A549 treated with ZK216348 at 1 μM for 4 hours (cell line): Measurements from ENCODE around the gene PNLIP. TPM values are rescaled to one million over a fixed set of nuclear protein-coding genes. Genes with fewer than 3 reads are reported as not detected.

ENCODE experiments used
- total RNA-seq: library from RNA; stranded (reverse); fragments of 200-300 nt; extraction: Qiagen RNA extraction; gene quantifications from 5 replicates; pipeline ENCODE4 v1.2.3, GENCODE V29; 2022; ENCODE audit warnings: low read depth

PNLIP gene
- total RNA-seq: not detected in 5 replicates

DNA sequence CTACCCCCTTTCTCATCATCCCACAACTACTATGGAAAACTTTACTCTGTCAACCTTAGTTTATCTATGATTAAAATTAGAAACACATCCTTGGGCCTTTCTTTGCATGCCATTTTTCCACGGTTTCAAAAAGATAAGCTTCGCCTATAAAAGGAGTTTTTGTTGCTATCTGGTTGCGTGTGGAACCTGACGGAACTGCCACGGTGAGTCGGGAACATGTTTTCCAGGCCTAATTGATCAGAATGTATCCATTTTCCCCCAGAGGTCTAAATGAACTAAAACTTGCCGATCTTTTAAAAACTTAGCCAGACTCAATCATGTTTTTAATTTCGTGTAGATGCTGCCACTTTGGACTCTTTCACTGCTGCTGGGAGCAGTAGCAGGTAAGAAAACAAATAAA, at the start of gene PNLIP:
Gene PNLIP, plus strand, starts transcription at position 176 of the 400 bp plus-strand sequence. Its CDS starts 162 bp downstream, at position 338.

DNA sequence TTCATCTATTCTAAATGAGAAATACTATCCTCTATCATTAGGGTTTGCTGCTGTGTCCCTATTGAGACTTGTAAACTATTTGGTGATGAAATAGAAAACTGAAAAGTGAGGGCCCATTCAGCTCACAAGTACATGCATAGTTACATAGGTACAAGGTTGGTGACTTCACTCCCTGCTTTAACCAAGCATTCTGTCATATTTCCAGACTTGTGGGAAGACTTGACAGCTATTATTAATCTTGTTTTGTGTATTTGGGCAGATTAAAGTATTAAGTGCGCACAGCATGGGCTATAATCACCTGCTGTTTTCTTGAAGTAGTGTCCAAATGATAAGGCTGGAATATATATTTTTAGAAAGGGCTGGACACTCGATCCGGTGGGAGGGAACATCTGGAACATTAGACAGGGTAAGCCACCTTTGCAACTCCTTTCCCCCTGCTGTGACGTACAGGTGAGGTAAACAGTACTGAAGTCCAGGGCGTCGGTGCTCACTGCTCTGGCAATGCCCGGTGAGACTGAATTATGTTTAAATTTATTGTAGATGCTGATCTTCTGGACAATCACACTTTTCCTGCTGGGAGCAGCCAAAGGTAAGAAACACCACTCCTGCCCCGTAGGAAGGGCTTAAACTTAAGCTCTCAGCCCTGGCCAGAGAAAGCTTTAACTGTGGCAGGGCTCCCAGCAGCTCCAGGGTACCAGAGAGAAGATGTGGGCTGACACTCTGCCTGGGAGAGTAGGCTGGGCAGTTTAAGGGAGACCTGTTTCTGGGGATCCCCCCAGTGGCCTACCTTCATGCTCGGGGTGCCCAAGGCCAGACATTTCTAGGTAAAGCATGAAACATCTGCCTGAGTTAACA, 45.1 kb downstream of the PNLIP start, which contains the start of gene PNLIPRP1:
Gene PNLIPRP1, plus strand, starts transcription at position 370 of the 855 bp plus-strand sequence. Its CDS starts 171 bp downstream, at position 541.

Other genes with a start within 250 kb of the PNLIP start
- not detected in 5 replicates for gene CCDC172, start 221.5 kb upstream of the PNLIP start, total RNA-seq
- not detected in 5 replicates for gene PNLIPRP3, start 118.1 kb upstream of the PNLIP start, total RNA-seq
- not detected in 5 replicates for gene PNLIPRP1, start 45.0 kb downstream of the PNLIP start, total RNA-seq
- gene PNLIPRP2, start 75.0 kb downstream of the PNLIP start, total RNA-seq: 0.12 TPM in 1 of 5 replicates, not detected in the others
- 9.5 to 13.3 TPM (median 11.5 TPM) in 5 replicates for gene HSPA12A, start 196.6 kb downstream of the PNLIP start, total RNA-seq